GM10266 (cell line): ENCODE results near the gene ZFYVE28.

Source experiments
- DNase-seq: peaks from one replicate; pipeline ENCODE4 v3.0.0; 2012; ENCODE audit errors: extremely low spot score
- CTCF ChIP-seq: IDR thresholded peaks from 2 replicates; pipeline ENCODE4 v1.5.1; 2012; ENCODE audit warnings: mild to moderate bottlenecking, low read depth; ENCODE audit not compliant: control insufficient read depth, insufficient read depth; ENCODE audit errors: missing control alignments

The ZFYVE28 gene

GRCh38 chr4:2262145-2262943 lies 156.1 kb downstream of the ZFYVE28 start:
- DNase-seq, result peak; percentile 100
- TF ChIP-seq CTCF, result no peak

- no peak for DNase-seq
- TF ChIP-seq CTCF, result no peak
Observed at GRCh38 chr4:2261853-2262144, 156.6 kb downstream of the ZFYVE28 start, which contains the start of gene MXD4. TSS of gene MXD4 (minus strand) at chr4:2262109. CDS start at chr4:2261980, 129 bp downstream.

GRCh38 chr4:2261110-2261852 lies 157.2 kb downstream of the ZFYVE28 start:
- DNase-seq, result peak; percentile 85

GRCh38 chr4:2260344-2261109 lies 157.9 kb downstream of the ZFYVE28 start:
- no peak for TF ChIP-seq CTCF
- DNase-seq, result no peak

More at GRCh38 chr4:2261110-2261852, 157.2 kb downstream of the ZFYVE28 start:
- TF ChIP-seq CTCF, result no peak

- TF ChIP-seq CTCF, result no peak
- no peak for DNase-seq
Observed at GRCh38 chr4:2259541-2260343, 158.7 kb downstream of the ZFYVE28 start.

GRCh38 chr4:2259036-2259540 lies 159.4 kb downstream of the ZFYVE28 start:
- DNase-seq, result no peak

More at GRCh38 chr4:2259036-2259540, 159.4 kb downstream of the ZFYVE28 start:
- no peak for TF ChIP-seq CTCF
